Astrocyte of the spinal cord (primary cell): ENCODE data around the gene EPN2.
A peak's percentile ranks its signal among the peaks of the same experiment; 100 is the strongest.

Source experiments
- DNase-seq: peaks from one replicate; pipeline ENCODE4 v3.0.0; 2011; ENCODE audit warnings: low read depth, low spot score
- H3K4me3 ChIP-seq: 2 replicates; pipeline ENCODE4 v1.5.1; 2011; ENCODE audit warnings: low read depth, mild to moderate bottlenecking, low read length, moderate library complexity
- in situ Hi-C: cut with HindIII; loops from 2 replicates; pipeline ENCODE4 v1.10.0; 2017; ENCODE audit warnings: low sequenced_read_pairs
- TF ChIP-seq, protein P1 (sequence below): IDR thresholded peaks from 2 replicates; pipeline ENCODE4 v1.5.1; 2012; ENCODE audit warnings: low read depth, mild to moderate bottlenecking, low read length, inconsistent platforms

EPN2 gene

DNA sequence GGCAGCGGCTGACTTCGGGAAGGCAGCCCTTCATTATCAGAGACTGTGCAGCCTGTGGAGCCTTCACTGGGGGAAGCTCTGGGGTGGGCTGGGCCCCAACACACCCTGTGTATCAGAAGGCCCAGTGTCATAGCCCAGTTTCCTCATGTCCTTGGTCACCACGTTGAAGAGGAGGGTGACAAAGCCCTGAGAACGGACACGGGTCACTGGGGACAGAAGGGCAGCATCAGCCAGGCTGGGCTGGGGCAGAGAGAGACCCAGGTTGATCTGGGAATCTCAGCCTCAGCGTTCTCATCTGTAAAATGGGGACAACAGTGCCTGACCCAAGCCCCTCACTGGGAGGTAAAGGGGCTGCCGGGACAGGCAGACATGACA is 106.1 kb downstream of the EPN2 start:
- TF ChIP-seq, protein P1, sequence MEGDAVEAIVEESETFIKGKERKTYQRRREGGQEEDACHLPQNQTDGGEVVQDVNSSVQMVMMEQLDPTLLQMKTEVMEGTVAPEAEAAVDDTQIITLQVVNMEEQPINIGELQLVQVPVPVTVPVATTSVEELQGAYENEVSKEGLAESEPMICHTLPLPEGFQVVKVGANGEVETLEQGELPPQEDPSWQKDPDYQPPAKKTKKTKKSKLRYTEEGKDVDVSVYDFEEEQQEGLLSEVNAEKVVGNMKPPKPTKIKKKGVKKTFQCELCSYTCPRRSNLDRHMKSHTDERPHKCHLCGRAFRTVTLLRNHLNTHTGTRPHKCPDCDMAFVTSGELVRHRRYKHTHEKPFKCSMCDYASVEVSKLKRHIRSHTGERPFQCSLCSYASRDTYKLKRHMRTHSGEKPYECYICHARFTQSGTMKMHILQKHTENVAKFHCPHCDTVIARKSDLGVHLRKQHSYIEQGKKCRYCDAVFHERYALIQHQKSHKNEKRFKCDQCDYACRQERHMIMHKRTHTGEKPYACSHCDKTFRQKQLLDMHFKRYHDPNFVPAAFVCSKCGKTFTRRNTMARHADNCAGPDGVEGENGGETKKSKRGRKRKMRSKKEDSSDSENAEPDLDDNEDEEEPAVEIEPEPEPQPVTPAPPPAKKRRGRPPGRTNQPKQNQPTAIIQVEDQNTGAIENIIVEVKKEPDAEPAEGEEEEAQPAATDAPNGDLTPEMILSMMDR, result no peak
- no peak overlapping the region for H3K4me3 ChIP-seq
- DNase-seq, result no peak
- in situ Hi-C loops, result no loop called here

DNA sequence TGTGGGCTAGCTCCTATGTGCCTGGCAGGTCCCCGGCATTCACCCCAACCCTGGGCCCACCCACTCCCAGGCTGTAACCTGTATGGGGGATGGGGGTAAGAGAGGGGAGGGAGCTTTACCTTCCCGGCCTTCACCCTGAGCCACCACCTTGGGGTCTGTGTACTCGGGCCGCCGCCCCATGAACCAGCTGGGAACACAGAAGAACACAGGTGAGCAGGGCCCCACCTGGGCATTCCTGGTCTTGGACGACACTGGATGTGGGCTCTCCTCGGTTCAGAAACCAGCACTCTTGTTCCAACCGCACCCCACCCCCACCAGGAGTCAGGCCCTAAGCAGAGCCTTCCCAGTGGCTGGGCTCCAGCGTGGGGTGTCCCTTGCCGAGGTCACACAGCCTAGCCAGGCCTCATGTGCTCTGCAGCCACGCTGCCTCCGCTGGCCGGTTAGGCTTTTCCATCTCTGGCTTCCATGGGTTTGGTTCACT is 106.5 kb downstream of the EPN2 start:
- in situ Hi-C loops, result no loop called here
- TF ChIP-seq, protein P1, result no peak
- H3K4me3 ChIP-seq, result no peak overlapping the region
- no peak for DNase-seq

DNA sequence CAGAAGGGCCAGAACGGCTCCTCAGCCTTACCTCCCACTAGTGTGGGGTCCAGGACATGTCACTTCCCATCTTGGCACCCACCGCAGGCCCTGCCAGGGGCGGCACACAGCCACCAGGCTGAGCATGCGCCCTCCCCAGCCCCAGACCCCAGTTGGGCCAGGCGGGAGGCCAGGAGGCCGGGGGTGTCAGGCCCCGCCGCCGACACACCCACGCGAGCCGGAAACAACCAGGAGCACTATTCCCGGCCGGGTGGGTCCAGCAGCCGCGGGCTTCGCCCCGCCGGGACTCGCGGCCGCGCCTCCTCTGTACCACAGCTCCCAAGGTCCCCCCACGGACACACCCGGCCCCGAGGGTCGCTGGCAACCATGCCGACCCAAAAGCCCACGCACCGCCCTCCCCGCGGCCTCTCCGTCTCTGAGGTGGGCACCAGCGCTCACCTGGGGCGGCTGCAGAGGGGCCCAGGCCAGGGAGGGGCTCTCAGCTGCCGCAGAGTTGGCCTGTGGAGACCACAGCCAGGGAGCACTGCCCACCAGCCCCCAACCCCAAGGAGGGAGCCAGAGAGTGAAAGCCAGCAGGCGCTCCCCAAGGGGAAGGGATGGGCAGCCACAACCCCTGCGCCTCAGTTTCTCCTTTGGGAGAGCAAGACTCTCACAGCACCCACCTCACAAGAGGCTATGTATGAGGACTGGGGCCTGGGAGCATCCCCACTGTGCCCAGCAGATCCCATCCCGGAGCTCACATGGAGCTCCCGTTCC is 107.3 kb downstream of the EPN2 start:
- in situ Hi-C loops, result no loop called here
- TF ChIP-seq, protein P1, result no peak
- DNase-seq, result no peak
- no peak overlapping the region for H3K4me3 ChIP-seq

DNA sequence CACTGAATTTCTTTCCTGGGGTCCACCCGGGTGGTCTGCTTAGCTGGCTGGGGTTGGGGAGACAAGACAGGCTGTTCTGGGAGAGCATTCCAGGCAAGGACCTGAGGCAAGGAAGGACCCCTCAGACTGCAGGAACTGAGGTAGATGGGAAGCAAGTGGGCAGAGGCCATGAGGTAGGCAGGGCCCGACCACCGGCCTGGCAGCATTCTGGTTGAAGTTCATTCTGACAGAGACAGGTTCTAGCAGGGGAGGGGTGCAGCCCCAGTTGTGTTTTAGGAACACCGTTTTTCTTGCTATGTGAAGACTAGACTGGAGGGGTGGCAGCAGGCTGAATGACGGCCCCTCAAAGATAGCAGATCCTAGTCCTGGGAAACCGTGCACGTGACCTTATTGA is 107.9 kb downstream of the EPN2 start:
- H3K4me3 ChIP-seq, result no peak overlapping the region
- DNase-seq, result no peak
- TF ChIP-seq, protein P1, result no peak
- in situ Hi-C loops, result no loop called here

DNA sequence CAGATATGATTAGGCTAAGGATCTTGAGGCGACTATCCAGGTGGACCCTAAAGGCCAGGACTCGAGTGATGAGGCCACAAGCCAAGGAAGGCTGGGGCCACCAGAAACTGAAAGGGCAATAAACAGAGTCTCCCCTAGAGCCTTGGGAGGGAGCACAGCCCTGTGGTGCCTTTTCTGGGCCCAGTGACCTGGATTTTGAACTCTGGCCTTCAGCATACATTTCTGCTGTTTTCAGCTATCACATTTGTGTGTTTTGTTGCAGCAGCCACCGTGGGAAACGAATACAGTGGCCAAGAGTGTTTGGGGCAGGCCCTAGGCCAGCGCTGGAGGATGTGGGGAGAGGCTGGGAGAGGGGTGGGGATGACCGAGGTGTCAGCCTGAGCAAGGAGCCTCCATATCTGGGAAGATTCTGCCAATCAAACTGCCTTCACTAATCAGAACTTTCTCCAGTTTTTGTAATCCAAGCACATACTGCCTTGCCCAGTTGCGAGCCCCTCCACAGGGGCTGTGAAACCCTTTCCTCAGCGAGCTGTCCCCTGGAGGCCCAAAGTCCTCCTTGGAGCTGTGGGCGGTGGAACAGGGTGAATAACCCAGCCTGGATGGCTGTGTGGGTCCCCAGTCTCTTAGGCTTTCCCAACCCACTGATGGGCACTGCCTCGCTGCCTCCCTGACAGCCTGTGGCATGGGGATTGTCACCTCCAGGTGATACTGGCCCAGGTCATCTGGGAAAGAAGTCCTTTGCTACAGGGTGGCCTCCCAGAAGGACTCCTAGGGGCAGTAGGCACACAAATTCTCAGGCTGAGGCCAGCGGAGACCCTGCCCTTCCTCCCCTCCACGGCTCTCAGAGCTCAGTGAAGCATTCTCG is 108.6 kb downstream of the EPN2 start:
- in situ Hi-C loops, result no loop called here
- DNase-seq, result no peak
- TF ChIP-seq, protein P1, result no peak
- no peak overlapping the region for H3K4me3 ChIP-seq

DNA sequence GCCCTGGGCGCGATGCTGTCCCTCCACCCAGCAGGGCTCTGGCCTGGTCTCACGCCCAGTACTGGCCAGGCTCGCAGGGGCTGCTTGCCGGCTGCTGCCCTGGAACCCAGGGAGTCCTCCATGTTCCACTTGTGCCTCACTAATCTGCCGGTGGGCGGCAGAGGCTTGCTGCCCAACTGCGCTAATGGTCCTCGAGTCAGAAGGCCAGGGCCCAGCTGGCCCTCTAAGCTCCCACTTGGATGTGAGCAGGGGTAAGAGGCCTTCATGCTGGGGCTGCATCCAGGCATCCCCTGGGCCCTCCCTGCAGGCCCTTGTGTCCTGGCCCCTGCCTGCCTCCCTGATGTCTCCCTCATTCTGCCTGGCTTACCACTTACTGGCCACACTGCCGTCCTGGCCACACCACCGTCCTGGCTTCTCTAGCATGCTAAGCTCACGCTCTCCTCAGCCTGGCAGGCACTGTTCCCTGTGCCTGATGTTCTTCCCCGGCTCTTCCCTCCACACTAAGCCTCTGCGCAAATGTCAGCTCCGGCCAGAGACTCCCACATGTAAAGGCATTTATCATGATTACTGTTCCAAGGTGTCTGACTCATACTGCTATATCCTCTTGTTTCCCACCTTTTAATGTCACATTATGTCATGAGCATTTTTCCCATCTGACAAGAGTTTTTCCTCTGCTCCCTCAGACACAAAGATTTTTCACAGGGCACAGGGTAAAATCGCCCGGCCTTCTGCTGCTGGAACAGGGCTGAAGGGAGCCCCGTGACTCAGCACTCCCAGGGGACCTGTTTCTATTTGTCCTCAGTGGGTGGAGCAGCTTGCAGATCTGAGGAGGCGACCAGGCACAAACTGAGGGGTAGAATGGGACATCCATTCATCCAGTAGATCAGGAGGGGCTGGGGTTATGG is 109.4 kb downstream of the EPN2 start:
- DNase-seq, result peak; percentile 81
- TF ChIP-seq, protein P1, result no peak
- no peak overlapping the region for H3K4me3 ChIP-seq
- in situ Hi-C loops, result no loop called here
